ENCODE results near the gene GATAD2A. TPM values are rescaled to one million over a fixed set of nuclear protein-coding genes. Genes with fewer than 3 reads are reported as not detected.

Gene GATAD2A
- polyA plus RNA-seq, 1 donor (not counting 4 experiments of a cell fraction or from before 2014, with no cell fraction given), result 28.4 TPM

DNA sequence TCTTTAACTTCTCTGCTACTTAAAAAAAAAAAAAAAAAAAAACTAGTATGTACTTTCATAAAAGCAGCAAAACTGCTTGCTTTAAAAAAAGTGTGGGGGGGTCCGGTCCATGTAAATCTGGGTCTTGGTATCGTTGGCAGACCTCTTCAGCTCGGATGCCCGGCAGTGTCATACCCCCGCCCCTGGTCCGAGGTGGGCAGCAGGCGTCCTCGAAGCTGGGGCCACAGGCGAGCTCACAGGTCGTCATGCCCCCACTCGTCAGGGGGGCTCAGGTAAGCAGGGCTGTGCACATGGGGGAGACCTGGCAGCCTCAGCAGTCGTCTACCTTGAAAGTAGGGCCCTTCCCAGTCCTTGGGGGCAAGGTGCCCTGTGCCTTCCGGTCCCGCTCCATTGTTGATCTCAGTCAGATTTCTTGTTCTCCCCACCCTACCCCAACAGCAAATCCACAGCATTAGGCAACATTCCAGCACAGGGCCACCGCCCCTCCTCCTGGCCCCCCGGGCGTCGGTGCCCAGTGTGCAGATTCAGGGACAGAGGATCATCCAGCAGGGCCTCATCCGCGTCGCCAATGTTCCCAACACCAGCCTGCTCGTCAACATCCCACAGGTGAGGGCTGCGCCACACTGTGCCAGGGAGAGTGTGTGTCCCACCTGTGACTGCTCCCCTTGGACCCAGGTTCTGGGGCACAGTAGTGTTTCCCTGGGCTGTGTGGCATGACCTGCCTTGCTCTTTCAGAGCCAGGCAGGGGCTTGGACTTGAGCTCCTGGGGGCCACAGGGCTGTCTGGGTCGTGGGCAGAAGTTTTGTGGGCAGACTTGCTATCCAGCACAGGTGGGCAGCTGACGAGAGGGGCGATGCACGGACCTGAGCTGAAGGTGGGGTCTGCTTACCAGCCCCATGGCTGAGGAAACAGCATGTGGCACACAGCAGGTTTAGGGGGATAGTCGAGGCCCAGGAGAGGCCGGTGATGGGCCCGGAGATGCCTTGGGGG is 90.4 kb downstream of the GATAD2A start:
- H2AFZ ChIP-seq (ENCODE audit: control insufficient read depth, low read length), result no peak overlapping the region
- H4K20me1 ChIP-seq (ENCODE audit: control insufficient read depth, extremely low read depth, insufficient read depth, low read length), result no peaks in the 10 kb centered on the region
- no peak overlapping the region for H3K4me2 ChIP-seq (ENCODE audit: control insufficient read depth, extremely low read depth, insufficient read depth, low read depth, low read length)
- dilution Hi-C loops (cut with MboI; ENCODE audit: extremely low pct_ligation_motif_present, low sequenced_read_pairs), result no loop called here
- H3K36me3 ChIP-seq (ENCODE audit: control insufficient read depth in 2 of 2, extremely low read depth in 1 of 2, insufficient read depth in 2 of 2, low read length in 2 of 2), result peaks cover 40 to 51% of the 10 kb centered on the region in 2 experiments
- H3K9ac ChIP-seq (ENCODE audit: control insufficient read depth, extremely low read depth, insufficient read depth, low read length), result no peak overlapping the region
- no peak overlapping the region for H3K4me3 ChIP-seq (ENCODE audit: control insufficient read depth in 2 of 3, extremely low read depth in 1 of 3, insufficient read depth in 2 of 3, low read depth in 1 of 3, low read length in 3 of 3)
- TF ChIP-seq EZH2 (IDR thresholded peaks at IDR 0.05; ENCODE audit: low read length), result no peak
- TF ChIP-seq, protein P1, sequence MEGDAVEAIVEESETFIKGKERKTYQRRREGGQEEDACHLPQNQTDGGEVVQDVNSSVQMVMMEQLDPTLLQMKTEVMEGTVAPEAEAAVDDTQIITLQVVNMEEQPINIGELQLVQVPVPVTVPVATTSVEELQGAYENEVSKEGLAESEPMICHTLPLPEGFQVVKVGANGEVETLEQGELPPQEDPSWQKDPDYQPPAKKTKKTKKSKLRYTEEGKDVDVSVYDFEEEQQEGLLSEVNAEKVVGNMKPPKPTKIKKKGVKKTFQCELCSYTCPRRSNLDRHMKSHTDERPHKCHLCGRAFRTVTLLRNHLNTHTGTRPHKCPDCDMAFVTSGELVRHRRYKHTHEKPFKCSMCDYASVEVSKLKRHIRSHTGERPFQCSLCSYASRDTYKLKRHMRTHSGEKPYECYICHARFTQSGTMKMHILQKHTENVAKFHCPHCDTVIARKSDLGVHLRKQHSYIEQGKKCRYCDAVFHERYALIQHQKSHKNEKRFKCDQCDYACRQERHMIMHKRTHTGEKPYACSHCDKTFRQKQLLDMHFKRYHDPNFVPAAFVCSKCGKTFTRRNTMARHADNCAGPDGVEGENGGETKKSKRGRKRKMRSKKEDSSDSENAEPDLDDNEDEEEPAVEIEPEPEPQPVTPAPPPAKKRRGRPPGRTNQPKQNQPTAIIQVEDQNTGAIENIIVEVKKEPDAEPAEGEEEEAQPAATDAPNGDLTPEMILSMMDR (optimal IDR thresholded peaks at IDR 0.05 in 1 of 3, IDR thresholded peaks at IDR 0.05 in 1 of 3, conservative IDR thresholded peaks at IDR 0.05 in 1 of 3; ENCODE audit: extremely low read depth in 1 of 3, insufficient read depth in 2 of 3, low read length in 3 of 3), result no peak
- DNase-seq (ENCODE audit: low read depth, low spot score) (no peak), FAIRE-seq (no peak)
- H3K4me1 ChIP-seq (ENCODE audit: control insufficient read depth, extremely low read depth, insufficient read depth, low read length), result no peaks in the 10 kb centered on the region
- no peaks in the 10 kb centered on the region for H3K27me3 ChIP-seq (ENCODE audit: control insufficient read depth, extremely low read depth, insufficient read depth, low read length)
- H3K9me1 ChIP-seq (ENCODE audit: control insufficient read depth, extremely low read depth, insufficient read depth, low read length), result no peaks in the 10 kb centered on the region
- peaks cover 38% of the 10 kb centered on the region for H3K79me2 ChIP-seq (ENCODE audit: control insufficient read depth, insufficient read depth, low read length)
- no peaks in the 10 kb centered on the region for H3K9me3 ChIP-seq (ENCODE audit: control insufficient read depth, low read depth, low read length)
- H3K27ac ChIP-seq (ENCODE audit: control insufficient read depth, insufficient read depth, low read length), result no peak overlapping the region

DNA sequence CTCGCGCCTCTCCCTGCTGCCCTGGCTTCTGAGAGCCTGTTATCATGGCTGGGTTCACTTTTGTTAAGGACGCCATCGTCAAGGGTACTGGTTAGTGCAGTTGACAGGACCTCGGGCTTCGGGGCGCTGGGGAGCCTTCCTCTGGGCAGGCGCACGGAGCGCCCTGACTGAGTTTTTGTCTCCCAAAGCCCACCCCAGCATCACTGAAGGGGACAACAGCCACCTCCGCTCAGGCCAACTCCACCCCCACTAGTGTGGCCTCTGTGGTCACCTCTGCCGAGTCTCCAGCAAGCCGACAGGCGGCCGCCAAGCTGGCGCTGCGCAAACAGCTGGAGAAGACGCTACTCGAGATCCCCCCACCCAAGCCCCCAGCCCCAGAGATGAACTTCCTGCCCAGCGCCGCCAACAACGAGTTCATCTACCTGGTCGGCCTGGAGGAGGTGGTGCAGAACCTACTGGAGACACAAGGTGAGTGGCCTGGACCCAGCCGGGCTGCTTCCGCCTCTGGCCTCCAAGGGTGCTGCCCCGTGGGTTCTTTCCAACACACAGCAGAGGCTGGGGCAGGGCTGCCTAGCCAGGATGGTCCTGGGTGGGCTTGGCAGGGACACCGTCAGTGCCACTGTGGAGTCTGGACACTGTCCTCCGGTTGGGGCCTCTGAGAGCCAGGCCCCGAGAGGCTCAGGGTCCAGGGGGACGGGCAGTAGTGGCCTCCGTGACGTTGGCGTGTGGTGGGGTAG is 92.9 kb downstream of the GATAD2A start:
- H3K4me1 ChIP-seq (ENCODE audit: control insufficient read depth, extremely low read depth, insufficient read depth, low read length), result no peaks in the 10 kb centered on the region
- peaks cover 20% of the 10 kb centered on the region for H3K79me2 ChIP-seq (ENCODE audit: control insufficient read depth, insufficient read depth, low read length)
- no peak overlapping the region for H3K27ac ChIP-seq (ENCODE audit: control insufficient read depth, insufficient read depth, low read length)
- peaks cover 43 to 45% of the 10 kb centered on the region in 2 experiments for H3K36me3 ChIP-seq (ENCODE audit: control insufficient read depth in 2 of 2, extremely low read depth in 1 of 2, insufficient read depth in 2 of 2, low read length in 2 of 2)
- H3K9ac ChIP-seq (ENCODE audit: control insufficient read depth, extremely low read depth, insufficient read depth, low read length), result no peak overlapping the region
- H3K9me3 ChIP-seq (ENCODE audit: control insufficient read depth, low read depth, low read length), result no peaks in the 10 kb centered on the region
- H2AFZ ChIP-seq (ENCODE audit: control insufficient read depth, low read length), result no peak overlapping the region
- FAIRE-seq (no peak), DNase-seq (ENCODE audit: low read depth, low spot score) (no peak)
- H3K4me3 ChIP-seq (ENCODE audit: control insufficient read depth in 2 of 3, extremely low read depth in 1 of 3, insufficient read depth in 2 of 3, low read depth in 1 of 3, low read length in 3 of 3), result no peak overlapping the region
- H3K4me2 ChIP-seq (ENCODE audit: control insufficient read depth, extremely low read depth, insufficient read depth, low read depth, low read length), result no peak overlapping the region
- H4K20me1 ChIP-seq (ENCODE audit: control insufficient read depth, extremely low read depth, insufficient read depth, low read length), result no peaks in the 10 kb centered on the region
- no peaks in the 10 kb centered on the region for H3K27me3 ChIP-seq (ENCODE audit: control insufficient read depth, extremely low read depth, insufficient read depth, low read length)
- no peak for TF ChIP-seq EZH2 (IDR thresholded peaks at IDR 0.05; ENCODE audit: low read length)
- TF ChIP-seq, protein P1 (optimal IDR thresholded peaks at IDR 0.05 in 1 of 3, IDR thresholded peaks at IDR 0.05 in 1 of 3, conservative IDR thresholded peaks at IDR 0.05 in 1 of 3; ENCODE audit: extremely low read depth in 1 of 3, insufficient read depth in 2 of 3, low read length in 3 of 3), result no peak
- dilution Hi-C loops (cut with MboI; ENCODE audit: extremely low pct_ligation_motif_present, low sequenced_read_pairs), result no loop called here
- H3K9me1 ChIP-seq (ENCODE audit: control insufficient read depth, extremely low read depth, insufficient read depth, low read length), result no peaks in the 10 kb centered on the region
